ENCODE data around the gene CAMK2N2.
A peak's percentile ranks its signal among the peaks of the same experiment; 100 is the strongest.

CAMK2N2 gene

GRCh38 chr3:184240384-184241140 is 20.8 kb downstream of the CAMK2N2 start:
- DNase-seq (ENCODE audit: low read depth): no peak

GRCh38 chr3:184239708-184240107 is 21.6 kb downstream of the CAMK2N2 start:
- no peak for DNase-seq (ENCODE audit: low read depth)

GRCh38 chr3:184239221-184239620 is 22.1 kb downstream of the CAMK2N2 start:
- DNase-seq (ENCODE audit: low read depth): no peak

- no peak for DNase-seq (ENCODE audit: low read depth)
These were observed 23.0 kb downstream of the CAMK2N2 start for GRCh38 chr3:184238246-184238818.

- DNase-seq (ENCODE audit: low read depth): no peak
These were observed 23.5 kb downstream of the CAMK2N2 start for GRCh38 chr3:184237807-184238206.

GRCh38 chr3:184237211-184237610 is 24.1 kb downstream of the CAMK2N2 start:
- no peak for DNase-seq (ENCODE audit: low read depth)

GRCh38 chr3:184236636-184237035 is 24.7 kb downstream of the CAMK2N2 start:
- DNase-seq (ENCODE audit: low read depth): no peak

GRCh38 chr3:184236033-184236410 is 25.3 kb downstream of the CAMK2N2 start:
- no peak for DNase-seq (ENCODE audit: low read depth)

GRCh38 chr3:184235381-184236032 is 25.8 kb downstream of the CAMK2N2 start:
- no peak for DNase-seq (ENCODE audit: low read depth)

- DNase-seq (ENCODE audit: low read depth): no peak
These were observed 26.5 kb downstream of the CAMK2N2 start for GRCh38 chr3:184234671-184235380.

GRCh38 chr3:184234224-184234623 is 27.1 kb downstream of the CAMK2N2 start:
- peak; percentile 43 for DNase-seq (ENCODE audit: low read depth)

- no peak for DNase-seq (ENCODE audit: low read depth)
These were observed 28.1 kb downstream of the CAMK2N2 start for GRCh38 chr3:184233127-184233843.

GRCh38 chr3:184231671-184232070 is 29.7 kb downstream of the CAMK2N2 start:
- no peak for DNase-seq (ENCODE audit: low read depth)

GRCh38 chr3:184230603-184231528 is 30.5 kb downstream of the CAMK2N2 start:
- DNase-seq (ENCODE audit: low read depth): no peak

GRCh38 chr3:184230081-184230602 is 31.2 kb downstream of the CAMK2N2 start:
- DNase-seq (ENCODE audit: low read depth): no peak

GRCh38 chr3:184229394-184230080 is 31.8 kb downstream of the CAMK2N2 start, which contains the start of gene VWA5B2:
VWA5B2 (plus strand) TSS chr3:184229585; CDS start chr3:184230529, 944 bp downstream.
- DNase-seq (ENCODE audit: low read depth): no peak

- DNase-seq (ENCODE audit: low read depth): no peak
These were observed 32.8 kb downstream of the CAMK2N2 start for GRCh38 chr3:184228376-184229137.

- no peak for DNase-seq (ENCODE audit: low read depth)
These were observed 33.8 kb downstream of the CAMK2N2 start for GRCh38 chr3:184227481-184227935.

- DNase-seq (ENCODE audit: low read depth): no peak
These were observed 37.4 kb downstream of the CAMK2N2 start for GRCh38 chr3:184223946-184224345.
